GM10266 (cell line): Measurements from ENCODE around the gene ADCY2.

ENCODE experiments used
- DNase-seq: peaks from one replicate; pipeline ENCODE4 v3.0.0; 2012; ENCODE audit errors: extremely low spot score
- CTCF ChIP-seq: IDR thresholded peaks from 2 replicates; pipeline ENCODE4 v1.5.1; 2012; ENCODE audit warnings: mild to moderate bottlenecking, low read depth; ENCODE audit not compliant: control insufficient read depth, insufficient read depth; ENCODE audit errors: missing control alignments

The ADCY2 gene

GRCh38 chr5:7541898-7542297 is 146.0 kb downstream of the ADCY2 start:
- TF ChIP-seq CTCF = no peak
- DNase-seq = no peak

- DNase-seq = no peak
- no peak for TF ChIP-seq CTCF
These were observed 150.6 kb downstream of the ADCY2 start for GRCh38 chr5:7546555-7546954.

DNA sequence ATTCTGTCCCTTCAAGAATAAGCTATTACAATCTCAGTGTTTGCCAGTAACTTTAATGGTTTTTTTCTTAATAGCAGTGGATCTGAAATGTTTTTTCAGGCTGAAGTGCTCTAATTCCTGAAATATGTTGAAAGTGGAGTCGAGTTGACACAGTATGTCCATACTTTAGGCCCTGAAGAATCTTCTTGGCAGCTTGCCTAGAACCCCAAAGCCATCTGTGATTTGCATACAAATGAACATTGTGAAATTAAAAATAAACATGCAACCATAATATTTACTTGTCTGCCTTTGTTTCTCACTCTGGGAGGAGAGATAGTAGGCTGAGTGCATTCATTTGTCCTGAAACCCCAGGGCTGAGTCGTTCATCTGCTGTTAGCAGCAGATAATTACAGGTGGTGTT is 152.7 kb downstream of the ADCY2 start:
- TF ChIP-seq CTCF = no peak
- no peak for DNase-seq

DNA sequence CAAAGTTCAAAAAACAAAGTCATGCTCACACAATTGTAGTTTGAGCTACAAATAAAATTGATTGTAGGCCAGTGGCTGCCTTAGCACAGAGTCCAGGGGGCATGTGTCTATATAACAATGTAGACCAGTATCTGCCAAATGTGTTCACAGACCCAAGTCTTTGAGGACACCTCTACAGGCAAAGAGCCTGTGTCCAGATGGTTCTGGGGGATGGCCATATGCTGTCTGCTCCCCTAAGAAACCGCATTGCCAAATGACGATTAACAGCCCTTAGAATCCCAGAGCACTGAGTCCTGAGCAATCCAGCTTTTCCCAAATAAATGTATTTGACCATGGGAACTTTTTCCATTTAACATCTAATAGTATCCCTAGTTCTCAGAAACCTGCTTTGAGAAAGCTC is 169.6 kb downstream of the ADCY2 start:
- TF ChIP-seq CTCF = no peak
- no peak for DNase-seq

DNA sequence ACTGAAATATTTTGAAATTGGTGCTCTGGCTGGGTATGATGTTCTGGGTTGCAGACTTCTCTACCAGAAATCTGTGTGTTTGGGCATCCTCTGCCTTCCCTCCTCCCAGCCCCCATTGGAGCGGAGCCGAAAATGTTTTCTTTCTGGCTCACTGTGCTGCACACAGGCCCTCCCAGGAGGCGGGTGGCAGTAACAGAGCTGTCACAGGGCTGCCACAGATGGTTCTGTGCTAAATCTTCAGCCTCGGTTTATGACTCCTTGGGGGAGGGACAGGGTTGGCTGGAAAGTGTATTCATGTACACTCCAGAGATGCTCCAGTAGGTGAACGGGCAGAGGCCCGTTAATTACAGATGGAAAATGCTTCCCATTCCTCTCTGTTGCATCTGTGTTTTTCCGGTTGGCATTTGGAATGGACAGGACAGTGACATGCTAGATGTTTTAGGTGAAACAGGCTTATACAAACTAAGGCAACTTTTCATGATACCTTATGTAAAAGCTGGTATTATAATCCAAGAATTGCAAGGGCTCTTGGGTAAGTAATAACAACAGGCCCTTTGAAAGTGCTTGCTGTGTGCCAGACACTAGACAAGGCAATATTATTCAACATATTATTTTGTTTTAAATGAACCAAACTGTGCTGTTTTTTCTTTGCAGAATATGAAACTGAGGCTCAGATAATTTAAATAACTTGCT is 180.2 kb downstream of the ADCY2 start:
- no peak for DNase-seq
- TF ChIP-seq CTCF = no peak

DNA sequence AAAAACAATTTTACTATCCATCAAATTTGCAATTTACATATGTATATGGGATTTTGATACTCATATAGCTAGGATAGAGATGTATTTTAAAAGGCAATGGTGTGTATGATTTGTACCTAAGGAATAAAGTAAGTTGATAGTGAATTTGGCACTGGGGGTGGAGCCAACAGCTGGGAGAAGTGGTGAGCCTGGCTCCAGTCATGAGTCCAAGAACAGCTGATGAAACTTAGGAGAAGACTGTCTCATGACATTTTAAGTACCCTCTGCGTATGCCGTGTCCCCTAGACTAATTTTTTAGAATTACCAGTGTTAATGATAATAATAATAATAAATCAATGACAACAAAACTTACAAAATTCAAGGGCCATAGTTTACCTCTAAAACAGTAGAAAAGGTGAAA is 181.4 kb downstream of the ADCY2 start:
- no peak for DNase-seq
- TF ChIP-seq CTCF = no peak

GRCh38 chr5:7578071-7578470 is 182.1 kb downstream of the ADCY2 start:
- no peak for TF ChIP-seq CTCF
- DNase-seq = no peak
